ENCODE results near the gene CHCHD4.
A peak's percentile ranks its signal among the peaks of the same experiment; 100 is the strongest.

CHCHD4 gene

GRCh38 chr3:14129296-14129695 lies 4.6 kb upstream of the CHCHD4 start:
- in situ Hi-C loops (cut with MboI; ENCODE audit: low pct_unique_long_range_greater_than_20kb, low sequenced_read_pairs, unreplicated experiment) = no loop called here
- DNase-seq (ENCODE audit: low spot score) = no peak
- no peak for TF ChIP-seq CTCF (IDR thresholded peaks at IDR 0.05; ENCODE audit: extremely low read depth, insufficient read depth, missing control alignments)

- DNase-seq (ENCODE audit: low spot score) = no peak
- in situ Hi-C loops (cut with MboI; ENCODE audit: low pct_unique_long_range_greater_than_20kb, low sequenced_read_pairs, unreplicated experiment) = no loop called here
- TF ChIP-seq CTCF (IDR thresholded peaks at IDR 0.05; ENCODE audit: extremely low read depth, insufficient read depth, missing control alignments) = no peak
Measured at GRCh38 chr3:14128724-14129123, 4.1 kb upstream of the CHCHD4 start.

DNA sequence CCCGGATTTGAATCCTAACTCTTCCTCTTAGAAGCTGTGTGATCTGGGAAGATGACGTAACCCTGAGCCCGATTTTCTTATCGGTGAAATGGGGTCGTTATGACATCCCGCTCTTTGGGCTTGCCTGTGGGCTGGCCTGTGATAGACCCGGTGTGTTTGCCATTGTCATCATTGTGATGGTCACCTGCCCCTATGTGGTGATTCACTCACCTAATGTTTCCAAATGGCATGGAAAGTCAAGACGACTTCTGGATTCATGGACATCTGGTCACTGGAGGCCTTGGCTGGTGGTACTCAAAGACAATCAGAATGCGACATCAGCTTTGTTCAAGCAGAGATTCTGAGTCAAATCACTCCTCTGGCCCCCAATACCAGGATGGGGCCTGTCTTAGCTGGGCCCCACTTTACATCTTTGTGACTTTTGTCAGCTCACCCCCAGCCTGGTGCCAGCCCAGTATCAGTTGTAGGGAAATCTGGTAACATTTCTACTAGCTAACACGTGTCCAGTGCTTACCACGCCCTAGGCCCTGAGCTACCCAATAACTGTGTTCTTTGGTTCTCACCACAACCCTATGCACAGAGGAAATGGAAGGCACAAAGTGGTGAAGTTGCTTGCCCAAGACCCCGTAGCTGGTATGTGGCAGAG lies 3.0 kb upstream of the CHCHD4 start:
- in situ Hi-C loops (cut with MboI; ENCODE audit: low pct_unique_long_range_greater_than_20kb, low sequenced_read_pairs, unreplicated experiment) = no loop called here
- TF ChIP-seq CTCF (IDR thresholded peaks at IDR 0.05; ENCODE audit: extremely low read depth, insufficient read depth, missing control alignments) = no peak
- DNase-seq (ENCODE audit: low spot score) = no peak

DNA sequence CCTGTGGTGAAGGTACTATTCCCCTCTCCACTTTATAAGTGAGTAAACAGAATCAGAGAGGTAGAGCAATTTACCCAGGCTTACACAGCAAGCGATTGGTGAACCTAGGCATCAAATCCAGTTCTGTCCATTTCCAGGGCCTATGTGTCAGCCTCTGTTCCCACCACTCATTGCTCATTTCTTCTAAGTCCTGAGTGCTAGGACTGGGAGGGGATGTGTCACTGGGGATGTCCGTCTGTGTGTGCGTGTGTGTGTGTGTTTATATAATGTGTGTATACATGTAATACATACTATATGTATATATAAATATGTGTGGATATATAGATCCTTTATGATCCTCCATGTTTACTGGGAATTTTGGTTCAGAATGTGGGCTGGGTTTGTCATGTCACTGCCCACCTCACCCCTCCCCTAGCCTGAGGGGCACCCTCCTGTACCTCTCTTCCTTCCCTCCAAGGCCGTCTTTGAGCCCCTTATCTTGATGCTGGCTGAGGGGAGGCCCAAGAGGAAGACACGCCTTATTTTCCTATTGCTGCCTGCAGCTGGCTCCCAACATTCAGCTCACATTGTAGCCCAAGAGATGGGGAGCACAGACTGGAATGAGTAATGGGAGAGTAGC lies 2.3 kb upstream of the CHCHD4 start:
- DNase-seq (ENCODE audit: low spot score) = no peak
- in situ Hi-C loops (cut with MboI; ENCODE audit: low pct_unique_long_range_greater_than_20kb, low sequenced_read_pairs, unreplicated experiment) = no loop called here
- no peak for TF ChIP-seq CTCF (IDR thresholded peaks at IDR 0.05; ENCODE audit: extremely low read depth, insufficient read depth, missing control alignments)

DNA sequence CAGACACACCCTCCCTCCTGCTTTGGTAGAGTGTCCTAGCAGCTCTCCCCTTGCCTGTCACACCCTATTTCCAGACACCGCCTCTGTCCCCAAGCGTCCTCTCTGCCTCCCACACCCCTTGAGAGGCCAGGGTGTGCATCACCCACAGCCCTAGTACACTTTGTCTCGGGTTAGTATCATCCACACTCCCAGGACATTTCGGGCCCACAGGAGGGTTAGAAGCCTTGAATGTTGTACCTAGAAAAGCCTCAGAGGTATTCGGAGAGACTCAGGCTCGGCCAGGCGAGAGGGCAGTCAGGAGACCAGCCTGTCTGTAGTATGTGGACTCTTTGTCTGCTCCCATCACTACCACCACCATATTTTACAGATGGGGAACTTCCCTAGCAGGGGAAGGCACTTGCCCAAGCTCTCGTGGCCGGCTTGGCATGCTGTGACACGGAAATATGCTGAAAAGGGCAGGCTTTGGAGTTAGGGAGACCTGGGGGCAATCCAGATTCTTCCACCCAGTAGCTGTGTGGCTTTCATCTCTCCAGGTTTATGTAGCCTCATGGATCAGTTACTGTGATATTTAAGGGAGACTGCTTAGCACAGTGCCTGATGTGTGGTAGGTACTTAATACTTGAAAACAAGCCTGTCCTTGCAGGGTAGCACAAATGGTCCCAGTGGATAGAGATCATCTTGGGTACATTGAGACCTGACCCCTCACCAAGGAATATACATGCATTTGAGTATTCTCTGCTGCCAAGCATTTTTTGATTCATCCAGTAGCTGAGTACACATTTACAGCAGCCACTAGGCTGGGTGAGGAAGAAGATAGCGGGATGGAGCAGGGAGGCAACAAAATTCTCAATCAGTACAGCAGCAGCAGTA lies 1.6 kb upstream of the CHCHD4 start:
- no peak for DNase-seq (ENCODE audit: low spot score)
- in situ Hi-C loops (cut with MboI; ENCODE audit: low pct_unique_long_range_greater_than_20kb, low sequenced_read_pairs, unreplicated experiment) = no loop called here
- no peak for TF ChIP-seq CTCF (IDR thresholded peaks at IDR 0.05; ENCODE audit: extremely low read depth, insufficient read depth, missing control alignments)

DNA sequence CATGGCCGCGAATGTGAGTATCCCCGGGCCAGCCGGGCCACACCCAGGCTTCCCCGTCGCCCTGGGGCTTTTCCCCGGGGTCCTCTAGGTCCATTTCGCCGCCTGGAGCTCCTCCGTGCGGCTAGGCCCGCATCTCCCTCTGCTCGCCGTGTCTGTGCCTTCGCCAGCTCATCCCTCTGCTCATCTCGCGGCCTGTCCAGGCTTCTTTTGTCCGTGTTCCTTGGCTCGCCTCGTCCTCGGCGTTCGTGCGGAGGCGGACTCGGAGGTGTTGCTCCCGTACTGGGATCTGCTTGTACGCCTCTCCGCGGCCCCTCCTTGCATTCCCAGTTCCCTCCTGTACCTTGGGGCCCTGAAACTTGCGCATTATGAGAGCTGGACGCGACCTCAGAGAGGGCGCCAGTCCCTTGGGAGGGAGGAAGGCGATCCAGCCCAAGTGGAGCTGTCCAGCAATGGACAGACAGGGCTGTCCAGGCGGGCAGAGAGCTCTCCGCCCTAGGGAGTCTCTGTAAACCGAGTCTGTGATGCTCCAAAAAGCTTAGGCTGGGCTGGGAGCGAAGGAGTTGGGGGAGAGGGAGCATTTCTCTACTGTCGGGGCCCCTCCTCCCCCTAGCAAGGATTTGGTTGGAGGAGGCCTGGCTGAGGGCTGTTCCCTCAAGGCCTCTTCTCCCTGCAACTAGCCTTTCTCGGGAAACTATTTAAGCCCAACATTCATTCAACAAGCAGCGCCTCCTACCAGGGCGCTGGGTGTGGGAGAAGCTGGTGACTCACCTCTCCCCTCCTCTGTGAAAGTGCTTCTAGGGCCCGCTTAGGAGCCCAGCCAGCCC lies 735 bp upstream of the CHCHD4 start:
- peak; percentile 15 for TF ChIP-seq CTCF (IDR thresholded peaks at IDR 0.05; ENCODE audit: extremely low read depth, insufficient read depth, missing control alignments)
- in situ Hi-C loops (cut with MboI; ENCODE audit: low pct_unique_long_range_greater_than_20kb, low sequenced_read_pairs, unreplicated experiment) = no loop called here
- no peak for DNase-seq (ENCODE audit: low spot score)

All from GM13977 (cell line).